ENCODE data around the gene MORN5. TPM values are rescaled to one million over a fixed set of nuclear protein-coding genes. Genes with fewer than 3 reads are reported as not detected.
A peak's percentile ranks its signal among the peaks of the same experiment; 100 is the strongest.

The MORN5 gene
- total RNA-seq, 3 donors from 2014 or later, result not detected

- TF ChIP-seq POLR2A (IDR thresholded peaks at IDR 0.05) (no peak), CTCF (IDR thresholded peaks at IDR 0.05) (no peak), POLR2AphosphoS5 (IDR thresholded peaks at IDR 0.05) (peak; percentile 20 to 78 (median 62))
- DNase-seq (ENCODE audit: low spot score in 2 of 2), result peak in 1 of 2 donors; percentile 48
- H3K27me3 ChIP-seq, result no peaks in the 10 kb centered on the region
- no peaks in the 10 kb centered on the region for H3K9me3 ChIP-seq
- no peaks in the 10 kb centered on the region for H3K4me1 ChIP-seq
- H3K27ac ChIP-seq, result peak overlapping the region; percentile 65 to 66
- no peak overlapping the region for H3K4me3 ChIP-seq
- H3K36me3 ChIP-seq, result no peaks in the 10 kb centered on the region
- intact Hi-C loops (cut with DNase I; ENCODE audit: low total_unique reads), result no loop called here
Measured at GRCh38 chr9:122248448-122248865, 88.7 kb downstream of the MORN5 start.

Other genes starting within 250 kb of the MORN5 start
- gene TTLL11, start 66.6 kb upstream of the MORN5 start, total RNA-seq, result 10 to 100 TPM in 1 of 3 donors, 1 to 10 TPM in 2; 9.0 to 12.1 (median 10.0) TPM
- gene NDUFA8, start 129 bp upstream of the MORN5 start, total RNA-seq, result 10 to 100 TPM; 30.4 to 37.5 (median 30.5) TPM
- 1 to 10 TPM; 1.8 to 9.8 (median 4.8) TPM for gene LHX6, start 69.0 kb downstream of the MORN5 start, total RNA-seq
- gene RBM18, start 104.9 kb downstream of the MORN5 start, total RNA-seq, result 10 to 100 TPM; 10.4 to 20.9 (median 13.4) TPM
- 10 to 100 TPM; 32.5 to 55.3 (median 44.9) TPM for gene MRRF, start 105.0 kb downstream of the MORN5 start, total RNA-seq
- 1 to 10 TPM; 2.6 to 8.0 (median 4.5) TPM for gene PTGS1, start 211.1 kb downstream of the MORN5 start, total RNA-seq

All from breast epithelium (tissue), 4 donors.